GM21526 (cell line): ENCODE data around the gene PRDM16.

Experiments
- ATAC-seq: cut with Tn5 transposase; IDR thresholded peaks from one replicate; pipeline ENCODE4 v1.9.1; 2021; ENCODE audit warnings: moderate library complexity; ENCODE audit not compliant: unreplicated experiment, low FRiP score

Gene PRDM16

DNA sequence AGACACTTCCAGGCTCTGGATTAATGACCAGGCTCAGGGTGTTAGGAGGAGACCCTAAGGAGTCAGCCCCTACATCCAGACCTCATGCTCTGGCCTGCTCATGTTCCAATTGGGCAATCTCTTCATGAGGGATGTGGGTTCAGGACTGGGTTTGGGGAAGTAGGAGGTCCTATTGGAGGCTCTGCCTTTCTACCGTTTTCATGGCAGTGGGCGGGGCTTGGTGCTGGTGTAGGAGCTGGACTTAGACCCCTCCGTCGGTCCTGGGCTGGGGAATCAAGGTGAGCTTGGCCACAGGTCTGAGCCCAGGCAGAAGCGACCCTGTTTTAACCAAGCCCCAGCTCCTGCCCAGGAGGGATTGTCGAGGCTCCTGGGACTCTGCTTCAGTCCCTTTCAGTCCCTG is 123.4 kb downstream of the PRDM16 start:
- no peak for ATAC-seq

DNA sequence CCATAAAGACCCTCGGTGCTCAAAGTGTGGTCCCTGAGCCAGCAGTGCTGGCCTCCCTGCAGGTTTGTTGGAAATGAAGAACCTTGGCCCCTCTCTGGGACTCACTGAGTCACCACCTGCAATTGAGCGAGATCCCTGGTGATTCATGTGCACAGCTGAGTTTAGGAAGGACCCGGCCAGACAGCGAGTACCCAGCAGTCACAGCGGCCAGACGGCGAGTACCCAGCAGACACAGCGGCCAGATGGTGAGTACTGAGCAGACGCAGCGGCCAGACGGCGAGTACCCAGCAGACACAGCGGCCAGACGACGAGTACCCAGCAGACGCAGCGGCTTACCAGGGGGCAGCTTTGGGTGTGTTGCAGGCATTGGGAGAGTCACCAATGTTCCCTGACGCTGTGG is 123.8 kb downstream of the PRDM16 start:
- ATAC-seq, result no peak

- ATAC-seq, result no peak
These were observed 124.8 kb downstream of the PRDM16 start for GRCh38 chr1:3193811-3194210.

- ATAC-seq, result no peak
These were observed 125.9 kb downstream of the PRDM16 start for GRCh38 chr1:3194760-3195479.

DNA sequence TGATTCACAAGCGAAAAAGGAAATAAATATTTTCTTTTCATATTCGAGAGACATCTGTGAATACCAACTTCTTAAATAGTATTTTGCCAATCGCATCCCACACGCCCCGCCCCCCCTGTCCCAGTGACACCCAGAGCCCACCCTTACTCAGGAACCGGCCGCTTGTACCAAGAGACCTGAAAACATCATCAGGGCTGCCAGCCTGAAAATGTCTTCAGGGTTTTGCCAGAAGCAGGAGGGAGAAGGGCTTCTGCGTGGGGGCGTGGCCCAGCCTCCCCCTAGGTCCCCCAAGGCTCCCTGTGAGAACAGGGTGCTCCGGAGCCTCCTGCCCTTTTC is 126.4 kb downstream of the PRDM16 start:
- no peak for ATAC-seq

- no peak for ATAC-seq
These were observed 127.0 kb downstream of the PRDM16 start for GRCh38 chr1:3195966-3196515.

DNA sequence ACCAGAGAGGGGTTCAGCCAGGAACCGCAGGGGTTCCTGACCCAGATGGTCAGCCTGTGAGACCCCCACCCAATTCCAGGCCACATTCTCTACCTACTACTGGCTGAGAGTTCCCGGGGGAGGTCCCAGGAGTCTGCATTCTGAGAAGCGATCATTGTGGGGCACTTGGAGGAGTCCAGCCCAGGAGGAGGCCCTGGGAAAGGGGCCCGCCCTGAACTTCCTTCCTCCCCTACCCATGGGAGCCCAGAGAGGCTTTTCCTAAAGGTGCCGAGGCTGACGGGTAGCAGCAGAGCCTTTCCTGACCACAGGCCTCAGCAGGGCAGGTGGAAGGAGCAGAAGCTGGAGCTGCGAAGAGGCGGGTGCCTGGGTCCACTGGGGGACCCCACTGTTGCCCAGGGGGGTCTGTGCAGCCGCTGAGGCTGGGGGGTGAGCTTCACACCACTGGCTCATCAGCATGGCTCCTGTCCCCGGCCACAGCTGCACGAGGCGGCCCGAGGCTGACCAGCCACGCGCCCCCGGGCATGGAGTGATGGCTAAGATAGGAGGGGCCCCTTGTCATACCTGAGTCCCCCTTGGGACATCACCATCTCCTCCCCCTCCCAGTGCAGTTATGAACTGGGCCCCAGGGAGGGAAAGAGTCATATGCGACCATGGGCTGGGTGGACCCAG is 127.7 kb downstream of the PRDM16 start:
- ATAC-seq, result no peak

GRCh38 chr1:3197781-3198316 is 128.8 kb downstream of the PRDM16 start:
- ATAC-seq, result no peak

GRCh38 chr1:3198371-3199271 is 129.6 kb downstream of the PRDM16 start:
- ATAC-seq, result no peak

DNA sequence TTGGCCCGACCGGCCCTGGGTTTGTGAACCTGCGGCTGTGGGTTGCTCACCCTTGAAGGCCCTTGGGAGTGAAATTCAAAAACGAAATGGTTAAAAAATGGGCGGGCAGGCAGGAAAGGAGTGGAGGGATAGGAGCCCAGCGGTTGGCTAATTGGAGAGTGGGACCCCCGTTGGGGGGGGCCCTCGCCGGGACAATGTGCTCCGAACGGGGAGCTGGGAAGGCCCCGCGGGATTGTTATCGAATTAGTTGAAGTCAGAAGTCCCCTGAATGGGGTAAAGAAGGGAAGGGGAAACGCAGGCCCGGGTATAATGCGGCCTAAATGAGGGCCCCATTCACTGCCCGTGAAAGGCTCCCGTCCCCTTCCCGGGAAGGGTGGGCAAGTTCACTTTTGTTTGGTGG is 135.7 kb downstream of the PRDM16 start:
- no peak for ATAC-seq

DNA sequence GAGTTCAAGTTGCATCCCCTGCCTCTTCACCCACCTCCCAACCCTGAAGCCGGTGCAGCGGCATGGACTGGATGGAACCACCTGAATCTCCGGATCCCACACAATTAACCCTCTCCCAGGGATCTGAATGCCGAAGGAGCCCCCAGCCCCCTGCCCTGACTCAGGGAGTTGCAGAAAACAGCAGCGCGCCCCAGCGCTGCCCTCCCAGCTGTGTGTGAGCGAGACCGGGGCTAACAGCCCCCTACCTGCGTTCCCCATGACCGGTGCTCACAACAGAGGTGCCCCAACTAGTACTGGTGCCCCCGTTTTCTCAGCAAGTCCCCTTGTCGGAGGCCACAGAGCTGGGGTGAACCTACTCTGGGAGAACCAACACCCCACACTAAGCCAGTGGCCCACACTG is 136.8 kb downstream of the PRDM16 start:
- no peak for ATAC-seq

- ATAC-seq, result no peak
These were observed 137.7 kb downstream of the PRDM16 start for GRCh38 chr1:3206696-3207095.

GRCh38 chr1:3207217-3207848 is 138.3 kb downstream of the PRDM16 start:
- no peak for ATAC-seq

DNA sequence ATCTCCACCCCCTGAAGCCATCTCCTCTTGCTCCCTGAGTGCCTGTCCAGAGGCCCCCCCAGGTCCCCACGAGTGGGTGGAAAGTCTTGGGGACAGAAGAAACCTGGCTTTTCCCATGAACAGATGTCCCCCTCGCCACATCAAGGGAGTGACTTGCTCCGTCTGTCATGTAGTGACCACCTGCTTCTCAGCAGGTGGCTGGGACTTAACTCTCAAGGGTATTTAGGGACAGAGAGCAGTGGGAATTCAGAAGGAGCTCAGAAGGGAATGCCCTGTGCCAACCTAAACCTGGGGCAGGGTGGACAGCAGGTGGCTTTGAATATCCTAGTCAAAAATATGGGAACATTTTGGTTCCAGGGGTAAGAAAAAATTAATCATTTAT is 139.8 kb downstream of the PRDM16 start:
- ATAC-seq, result no peak

DNA sequence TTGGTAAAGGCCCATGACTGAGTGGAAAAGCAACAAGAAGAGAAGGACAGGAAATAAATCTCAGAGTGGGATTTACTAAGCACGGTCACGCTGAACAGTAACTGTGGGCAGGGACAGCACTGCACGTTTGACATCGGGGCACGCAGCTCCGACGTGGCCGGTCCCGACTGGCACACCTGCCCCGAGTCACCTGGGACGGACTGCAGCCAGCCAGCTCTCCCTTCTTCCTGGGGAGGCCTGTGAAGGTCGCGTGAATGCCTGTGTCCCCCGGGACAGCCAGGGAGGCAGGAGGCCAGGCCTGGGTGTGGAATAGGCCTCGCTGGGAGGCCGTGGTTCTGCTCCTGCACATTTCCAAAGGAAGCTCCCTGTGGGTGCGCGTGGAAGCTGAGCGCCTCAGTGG is 140.2 kb downstream of the PRDM16 start:
- ATAC-seq, result no peak

DNA sequence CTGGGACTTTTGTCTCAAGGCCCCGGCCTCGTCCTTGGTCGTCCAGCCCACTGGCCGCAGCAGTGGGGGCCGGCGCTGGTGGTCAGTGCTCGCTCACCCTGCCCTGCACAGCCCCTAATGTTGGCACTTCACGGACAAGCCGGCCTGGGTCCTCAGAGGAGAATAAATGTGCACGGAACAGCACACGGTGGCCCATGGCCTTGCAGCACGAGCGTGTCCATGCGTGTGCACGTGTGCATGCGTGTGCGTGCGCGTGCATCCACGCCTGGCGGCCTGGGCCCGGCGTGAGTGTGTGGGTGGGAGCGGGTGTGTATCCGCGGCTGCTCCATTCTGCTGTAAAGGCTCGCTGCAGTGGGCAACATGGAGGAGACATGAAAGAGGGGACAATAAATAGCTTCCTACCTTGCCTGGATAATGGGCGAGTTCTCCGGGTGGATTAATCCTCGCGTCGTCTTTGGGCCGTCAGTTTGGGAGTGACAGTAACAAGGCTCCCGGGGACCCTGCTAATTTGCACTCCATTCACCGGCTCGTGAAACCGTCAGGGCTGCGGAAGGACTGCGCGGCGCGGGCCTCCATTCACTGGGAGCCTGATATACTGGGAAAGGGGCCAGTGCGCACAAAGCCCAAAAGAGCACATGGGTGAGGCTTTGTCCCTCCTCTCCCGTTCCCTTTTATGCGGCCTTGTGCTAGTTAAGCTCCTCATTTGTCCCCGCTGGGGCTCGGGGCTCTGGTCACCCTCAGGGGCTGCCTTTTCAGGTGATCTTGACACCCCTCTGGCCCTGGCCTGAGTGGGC is 142.8 kb downstream of the PRDM16 start:
- no peak for ATAC-seq

DNA sequence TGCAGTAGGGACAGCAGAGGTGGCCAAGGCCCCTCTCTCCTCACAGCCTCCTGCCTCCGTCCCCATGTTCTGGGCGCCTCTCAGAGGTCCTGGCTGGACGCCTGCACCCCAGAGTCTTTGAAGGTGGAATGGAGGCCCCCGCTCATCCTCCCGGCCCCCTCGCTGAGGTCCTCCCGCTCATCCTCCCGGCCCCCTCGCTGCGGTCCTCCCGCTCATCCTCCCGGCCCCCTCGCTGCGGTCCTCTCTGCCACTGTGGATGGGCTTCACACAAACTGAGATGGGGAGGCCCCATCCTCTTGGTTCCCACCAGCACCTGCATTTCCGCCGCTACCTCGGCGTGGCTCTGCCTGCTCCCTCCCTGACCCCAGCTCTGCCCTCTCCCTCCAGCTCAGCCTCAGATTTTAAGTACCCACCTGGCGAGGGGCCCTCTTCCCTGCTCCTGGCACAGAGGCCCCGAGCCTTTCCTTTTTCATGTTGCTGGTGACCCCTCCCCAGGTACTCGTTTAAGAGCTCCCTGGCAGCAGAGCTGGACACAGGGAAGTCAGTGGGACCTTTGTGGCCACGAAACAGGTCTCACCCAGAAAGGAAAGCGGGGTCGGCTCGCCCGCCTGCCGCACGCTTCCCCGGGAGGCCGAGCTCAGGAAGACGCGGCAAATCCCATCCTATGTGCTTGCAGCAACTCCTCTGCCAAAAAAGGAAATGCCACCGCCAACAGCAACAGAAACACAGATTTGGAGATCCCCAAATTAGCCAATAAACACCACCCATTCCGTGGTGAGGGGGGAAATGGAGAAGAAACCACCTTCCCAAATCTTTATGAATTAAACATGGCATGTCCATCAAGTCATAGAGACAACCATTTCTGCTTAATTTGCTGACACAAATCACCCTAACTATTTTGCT is 143.7 kb downstream of the PRDM16 start:
- ATAC-seq, result no peak

- ATAC-seq, result no peak
These were observed 144.7 kb downstream of the PRDM16 start for GRCh38 chr1:3213730-3214129.
